ENCODE measurements around the gene HECTD1.
A peak's percentile ranks its signal among the peaks of the same experiment; 100 is the strongest.
"Not testable (repeated sequence)": the region's sequence is repeated elsewhere in the genome, so short reads cannot be mapped to it uniquely, and the experiment has no call there.

The HECTD1 gene

GRCh38 chr14:31090883-31091764, 116.5 kb downstream of the HECTD1 start:
- peak; percentile 73 for DNase-seq

- DNase-seq = not testable (repeated sequence)
Measured at GRCh38 chr14:31086466-31086865, 121.1 kb downstream of the HECTD1 start.

- no peak for DNase-seq
Measured at GRCh38 chr14:31085027-31085426, 122.6 kb downstream of the HECTD1 start.

- DNase-seq = no peak
Measured at GRCh38 chr14:31084385-31084784, 123.2 kb downstream of the HECTD1 start.

GRCh38 chr14:31083781-31084180, 123.8 kb downstream of the HECTD1 start:
- DNase-seq = no peak

- DNase-seq = no peak
Measured at GRCh38 chr14:31080484-31080883, 127.1 kb downstream of the HECTD1 start.

GRCh38 chr14:31080056-31080455, 127.5 kb downstream of the HECTD1 start:
- no peak for DNase-seq

GRCh38 chr14:31078766-31079165, 128.8 kb downstream of the HECTD1 start:
- DNase-seq = no peak

GRCh38 chr14:31075144-31075543, 132.4 kb downstream of the HECTD1 start:
- no peak for DNase-seq

- peak; percentile 42 for DNase-seq
Measured at GRCh38 chr14:31071151-31071550, 136.4 kb downstream of the HECTD1 start.

GRCh38 chr14:31070431-31070830, 137.2 kb downstream of the HECTD1 start:
- DNase-seq = peak; percentile 96

GRCh38 chr14:31069343-31069742, 138.2 kb downstream of the HECTD1 start:
- no peak for DNase-seq

GRCh38 chr14:31068235-31068634, 139.4 kb downstream of the HECTD1 start:
- no peak for DNase-seq

- not testable (repeated sequence) for DNase-seq
Measured at GRCh38 chr14:31062908-31063307, 144.7 kb downstream of the HECTD1 start.

GRCh38 chr14:31060253-31060875, 147.2 kb downstream of the HECTD1 start:
- DNase-seq = no peak

- peak; percentile 75 for DNase-seq
Measured at GRCh38 chr14:31059152-31059924, 148.3 kb downstream of the HECTD1 start.

GRCh38 chr14:31057701-31058364, 149.8 kb downstream of the HECTD1 start:
- no peak for DNase-seq

- no peak for DNase-seq
Measured at GRCh38 chr14:31057035-31057434, 150.6 kb downstream of the HECTD1 start.

- DNase-seq = not testable (repeated sequence)
Measured at GRCh38 chr14:31052905-31053586, 154.5 kb downstream of the HECTD1 start.

GRCh38 chr14:31051511-31051910, 156.1 kb downstream of the HECTD1 start:
- no peak for DNase-seq

GRCh38 chr14:31051023-31051422, 156.6 kb downstream of the HECTD1 start:
- DNase-seq = no peak

All from fibroblast of skin of abdomen (primary cell).